ENCODE results near the gene NPL. TPM values are rescaled to one million over a fixed set of nuclear protein-coding genes. Genes with fewer than 3 reads are reported as not detected.

NPL gene
- total RNA-seq, 4 donors from 2014 or later = 4.6 to 7.2 (median 6.6) TPM

- H3K4me3 ChIP-seq = no peak overlapping the region
- peaks cover 24 to 64% (median 55%) of the 10 kb centered on the region in 4 donors for H3K4me1 ChIP-seq
- H3K36me3 ChIP-seq = peaks cover 20 to 70% (median 60%) of the 10 kb centered on the region in 4 donors
- no peak for DNase-seq (ENCODE audit: extremely low spot score)
- no peak for TF ChIP-seq POLR2A (IDR thresholded peaks at IDR 0.05; ENCODE audit: low read depth)
- TF ChIP-seq POLR2AphosphoS5 (IDR thresholded peaks at IDR 0.05) = no peak
- TF ChIP-seq EP300 (IDR thresholded peaks at IDR 0.05) = no peak
- TF ChIP-seq, protein P1, sequence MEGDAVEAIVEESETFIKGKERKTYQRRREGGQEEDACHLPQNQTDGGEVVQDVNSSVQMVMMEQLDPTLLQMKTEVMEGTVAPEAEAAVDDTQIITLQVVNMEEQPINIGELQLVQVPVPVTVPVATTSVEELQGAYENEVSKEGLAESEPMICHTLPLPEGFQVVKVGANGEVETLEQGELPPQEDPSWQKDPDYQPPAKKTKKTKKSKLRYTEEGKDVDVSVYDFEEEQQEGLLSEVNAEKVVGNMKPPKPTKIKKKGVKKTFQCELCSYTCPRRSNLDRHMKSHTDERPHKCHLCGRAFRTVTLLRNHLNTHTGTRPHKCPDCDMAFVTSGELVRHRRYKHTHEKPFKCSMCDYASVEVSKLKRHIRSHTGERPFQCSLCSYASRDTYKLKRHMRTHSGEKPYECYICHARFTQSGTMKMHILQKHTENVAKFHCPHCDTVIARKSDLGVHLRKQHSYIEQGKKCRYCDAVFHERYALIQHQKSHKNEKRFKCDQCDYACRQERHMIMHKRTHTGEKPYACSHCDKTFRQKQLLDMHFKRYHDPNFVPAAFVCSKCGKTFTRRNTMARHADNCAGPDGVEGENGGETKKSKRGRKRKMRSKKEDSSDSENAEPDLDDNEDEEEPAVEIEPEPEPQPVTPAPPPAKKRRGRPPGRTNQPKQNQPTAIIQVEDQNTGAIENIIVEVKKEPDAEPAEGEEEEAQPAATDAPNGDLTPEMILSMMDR (IDR thresholded peaks at IDR 0.05) = no peak
- H3K9me3 ChIP-seq = no peaks in the 10 kb centered on the region
- no peak overlapping the region for H3K27ac ChIP-seq (replicated peaks in 1 of 4)
- no peaks in the 10 kb centered on the region for H3K27me3 ChIP-seq
- intact Hi-C loops (cut with DNase I) = no loop called here
- 80% methylated on average over 1 of the region's 1 CpG for WGBS
Measured at GRCh38 chr1:182845379-182845778, 55.8 kb downstream of the NPL start.

DNA sequence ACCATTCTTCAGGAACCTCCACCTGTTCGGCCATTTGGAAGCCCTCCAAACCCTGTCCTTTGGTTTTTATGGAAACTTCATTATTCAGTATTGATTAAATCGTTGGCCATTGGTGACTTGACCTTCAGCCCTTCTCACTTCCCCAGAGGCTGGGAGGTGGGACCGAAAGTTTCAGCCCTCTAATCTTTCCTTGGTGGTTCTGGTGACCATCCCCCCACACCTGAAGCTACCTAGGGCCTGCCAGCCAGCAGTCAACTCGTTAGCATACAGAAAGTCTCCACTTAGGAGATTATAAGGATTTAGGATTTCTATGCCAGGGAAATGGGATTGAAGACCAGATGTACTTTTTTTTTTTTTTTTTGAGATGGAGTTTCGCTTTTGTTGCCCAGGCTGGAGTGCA is 56.3 kb downstream of the NPL start:
- peaks cover 19 to 59% (median 50%) of the 10 kb centered on the region in 4 donors for H3K4me1 ChIP-seq
- no peaks in the 10 kb centered on the region for H3K9me3 ChIP-seq
- TF ChIP-seq POLR2AphosphoS5 (IDR thresholded peaks at IDR 0.05) = no peak
- TF ChIP-seq, protein P1 (IDR thresholded peaks at IDR 0.05) = no peak
- no peak for TF ChIP-seq EP300 (IDR thresholded peaks at IDR 0.05)
- no peak for TF ChIP-seq POLR2A (IDR thresholded peaks at IDR 0.05; ENCODE audit: low read depth)
- H3K4me3 ChIP-seq = no peak overlapping the region
- H3K27me3 ChIP-seq = no peaks in the 10 kb centered on the region
- DNase-seq (ENCODE audit: extremely low spot score) = no peak
- 86% methylated on average over 4 of the region's 5 CpGs for WGBS
- H3K36me3 ChIP-seq = peaks cover 20 to 75% (median 65%) of the 10 kb centered on the region in 4 donors
- H3K27ac ChIP-seq (replicated peaks in 1 of 4) = no peak overlapping the region
- intact Hi-C loops (cut with DNase I) = no loop called here

- TF ChIP-seq POLR2AphosphoS5 (IDR thresholded peaks at IDR 0.05) = no peak
- no peak for TF ChIP-seq POLR2A (IDR thresholded peaks at IDR 0.05; ENCODE audit: low read depth)
- no peak for TF ChIP-seq EP300 (IDR thresholded peaks at IDR 0.05)
- TF ChIP-seq, protein P1 (IDR thresholded peaks at IDR 0.05) = no peak
- intact Hi-C loops (cut with DNase I) = no loop called here
- Histone ChIP-seq H3K4me1 (peaks cover 9 to 47% (median 38%) of the 10 kb centered on the region in 4 donors), H3K36me3 (peaks cover 22 to 86% (median 73%) of the 10 kb centered on the region in 4 donors), H3K9me3 (no peaks in the 10 kb centered on the region), H3K4me3 (no peak overlapping the region), H3K27ac (replicated peaks in 1 of 4) (no peak overlapping the region), H3K27me3 (no peaks in the 10 kb centered on the region)
- DNase-seq (ENCODE audit: extremely low spot score) = no peak
Measured at GRCh38 chr1:182847105-182847504, 57.5 kb downstream of the NPL start.

DNA sequence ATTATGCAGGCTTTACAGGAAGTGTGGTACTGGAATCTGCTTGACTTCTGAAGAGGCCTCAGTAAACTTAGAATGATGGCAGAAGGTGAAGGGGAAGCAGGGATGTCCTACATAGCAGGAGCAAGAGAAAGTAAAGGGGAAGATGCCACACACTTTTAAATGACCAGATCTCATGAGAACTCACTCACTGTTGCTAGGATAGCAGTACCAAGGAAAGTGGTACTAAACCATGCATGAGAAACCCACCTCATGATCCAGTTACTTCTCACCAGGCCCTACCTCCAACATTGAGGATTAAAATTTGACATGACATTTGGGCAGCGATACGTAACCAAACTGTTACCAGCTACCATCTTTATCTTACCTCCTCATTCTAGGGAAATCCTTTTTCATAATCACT is 59.2 kb downstream of the NPL start:
- TF ChIP-seq EP300 (IDR thresholded peaks at IDR 0.05) = no peak
- TF ChIP-seq, protein P1 (IDR thresholded peaks at IDR 0.05) = no peak
- TF ChIP-seq POLR2AphosphoS5 (IDR thresholded peaks at IDR 0.05) = no peak
- TF ChIP-seq POLR2A (IDR thresholded peaks at IDR 0.05; ENCODE audit: low read depth) = no peak
- Histone ChIP-seq H3K4me1 (peaks cover 9 to 30% (median 22%) of the 10 kb centered on the region in 4 donors), H3K4me3 (no peak overlapping the region), H3K36me3 (peaks cover 36 to 96% (median 84%) of the 10 kb centered on the region in 4 donors), H3K27ac (replicated peaks in 1 of 4) (no peak overlapping the region), H3K27me3 (no peaks in the 10 kb centered on the region), H3K9me3 (no peaks in the 10 kb centered on the region)
- 92% methylated on average over 2 of the region's 2 CpGs for WGBS
- intact Hi-C loops (cut with DNase I) = no loop called here
- DNase-seq (ENCODE audit: extremely low spot score) = no peak

GRCh38 chr1:182850319-182850718 is 60.7 kb downstream of the NPL start:
- H3K27ac ChIP-seq (replicated peaks in 1 of 4) = no peak overlapping the region
- H3K27me3 ChIP-seq = no peaks in the 10 kb centered on the region
- no peaks in the 10 kb centered on the region for H3K9me3 ChIP-seq
- no peak for TF ChIP-seq POLR2A (IDR thresholded peaks at IDR 0.05; ENCODE audit: low read depth)
- TF ChIP-seq, protein P1 (IDR thresholded peaks at IDR 0.05) = no peak
- TF ChIP-seq POLR2AphosphoS5 (IDR thresholded peaks at IDR 0.05) = no peak
- no peak for TF ChIP-seq EP300 (IDR thresholded peaks at IDR 0.05)
- H3K36me3 ChIP-seq = peaks cover 44 to 98% (median 84%) of the 10 kb centered on the region in 4 donors
- DNase-seq (ENCODE audit: extremely low spot score) = no peak
- no peak overlapping the region for H3K4me3 ChIP-seq
- WGBS = 95% methylated on average over 4 of the region's 4 CpGs
- H3K4me1 ChIP-seq = peaks cover 3 to 19% (median 12%) of the 10 kb centered on the region in 4 donors
- intact Hi-C loops (cut with DNase I) = no loop called here
